ENCODE measurements around the gene CLMP.
"Not testable (repeated sequence)": the region's sequence is repeated elsewhere in the genome, so short reads cannot be mapped to it uniquely, and the experiment has no call there.

Gene CLMP

DNA sequence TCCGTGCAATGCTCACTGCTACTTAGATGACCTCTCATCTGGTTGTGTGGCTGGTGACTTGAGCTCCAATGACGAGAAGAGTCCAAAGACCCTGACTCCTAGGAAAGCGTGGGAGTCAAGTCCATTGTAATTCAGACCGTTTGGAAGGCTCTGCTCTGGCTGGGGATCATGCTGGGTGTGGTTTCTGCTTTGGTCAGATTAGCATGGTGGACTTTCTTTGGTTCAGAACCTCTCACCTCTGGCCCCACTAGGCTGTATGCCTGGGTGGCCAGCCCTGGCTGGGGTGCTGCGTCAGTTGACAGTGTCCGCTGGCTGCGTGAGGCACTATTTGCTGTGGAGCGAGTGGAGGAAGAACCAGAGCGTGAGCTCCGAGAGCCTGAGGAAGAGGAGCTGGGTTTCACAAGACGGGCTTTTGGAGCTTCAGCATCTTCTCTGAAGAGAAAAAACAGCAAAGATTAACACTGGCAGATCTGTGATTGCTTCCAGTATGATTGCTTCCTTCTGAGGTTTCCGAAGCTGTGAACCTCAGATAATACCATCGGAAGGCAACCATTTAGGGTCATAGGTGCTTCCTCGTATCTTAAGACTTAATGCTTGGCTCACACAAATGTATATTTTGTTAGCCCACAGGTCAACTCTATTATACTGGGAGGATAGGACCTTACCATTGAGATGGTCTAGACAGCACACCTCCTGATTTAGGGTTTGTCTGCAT lies 121.5 kb downstream of the CLMP start:
- DNase-seq: no peak

DNA sequence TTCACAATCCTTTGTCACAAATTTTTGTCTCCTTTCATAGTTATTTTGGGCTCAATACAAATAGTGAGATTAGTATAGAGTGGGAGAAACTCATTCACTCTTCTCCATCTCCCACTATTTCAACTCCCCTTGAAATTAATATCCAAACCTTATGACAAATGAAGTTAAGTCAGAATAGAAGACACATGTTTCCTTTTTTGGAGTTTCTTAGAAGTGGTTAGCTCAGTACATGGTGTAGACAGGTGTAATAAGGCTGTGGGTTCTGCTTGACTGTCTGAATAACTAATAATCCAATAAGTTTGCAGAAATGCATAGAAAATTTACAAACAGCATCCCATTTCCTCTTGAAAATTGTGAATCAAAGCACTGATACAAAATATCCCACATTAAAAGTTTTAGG lies 122.3 kb downstream of the CLMP start:
- DNase-seq: no peak

DNA sequence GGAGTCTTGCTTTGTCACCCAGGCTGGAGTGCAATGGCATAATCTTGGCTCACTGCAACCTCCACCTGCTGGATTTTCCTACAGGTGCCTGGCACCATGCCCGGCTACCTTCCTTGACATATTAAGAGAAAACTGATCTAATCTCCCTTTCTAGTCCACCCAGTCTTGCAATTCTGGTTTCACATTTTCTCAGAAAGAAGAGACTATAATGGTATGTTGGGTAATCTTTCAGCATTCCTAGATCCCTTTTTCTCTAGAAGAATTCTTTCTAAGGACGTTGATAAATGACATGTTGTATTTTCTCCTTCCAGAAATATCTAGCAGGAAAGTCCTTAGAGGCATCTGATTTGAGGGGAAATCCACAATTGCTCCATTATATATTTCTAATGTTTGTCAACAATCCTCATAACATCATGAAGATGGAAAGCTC lies 122.7 kb downstream of the CLMP start:
- no peak for DNase-seq

- no peak for DNase-seq
These were observed 124.9 kb downstream of the CLMP start for GRCh38 chr11:123069908-123070821.

DNA sequence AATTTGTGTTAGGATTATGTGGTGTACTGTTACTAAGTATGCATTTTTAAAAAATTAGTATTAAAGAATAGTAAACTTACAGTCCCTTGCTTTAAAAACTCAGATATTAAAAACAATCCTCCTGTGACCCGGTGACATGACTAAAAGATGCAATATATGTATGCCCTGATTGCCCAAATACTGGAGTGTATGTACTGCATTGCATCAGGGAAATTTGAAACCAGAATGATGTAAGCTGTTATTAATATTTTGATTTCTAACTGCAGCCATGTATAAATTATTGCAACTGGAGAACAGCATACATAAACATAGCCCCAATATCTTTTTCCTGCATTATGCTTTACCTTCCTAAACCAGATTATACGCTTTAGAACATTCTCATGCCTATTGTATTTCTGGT lies 129.4 kb downstream of the CLMP start:
- no peak for DNase-seq

DNA sequence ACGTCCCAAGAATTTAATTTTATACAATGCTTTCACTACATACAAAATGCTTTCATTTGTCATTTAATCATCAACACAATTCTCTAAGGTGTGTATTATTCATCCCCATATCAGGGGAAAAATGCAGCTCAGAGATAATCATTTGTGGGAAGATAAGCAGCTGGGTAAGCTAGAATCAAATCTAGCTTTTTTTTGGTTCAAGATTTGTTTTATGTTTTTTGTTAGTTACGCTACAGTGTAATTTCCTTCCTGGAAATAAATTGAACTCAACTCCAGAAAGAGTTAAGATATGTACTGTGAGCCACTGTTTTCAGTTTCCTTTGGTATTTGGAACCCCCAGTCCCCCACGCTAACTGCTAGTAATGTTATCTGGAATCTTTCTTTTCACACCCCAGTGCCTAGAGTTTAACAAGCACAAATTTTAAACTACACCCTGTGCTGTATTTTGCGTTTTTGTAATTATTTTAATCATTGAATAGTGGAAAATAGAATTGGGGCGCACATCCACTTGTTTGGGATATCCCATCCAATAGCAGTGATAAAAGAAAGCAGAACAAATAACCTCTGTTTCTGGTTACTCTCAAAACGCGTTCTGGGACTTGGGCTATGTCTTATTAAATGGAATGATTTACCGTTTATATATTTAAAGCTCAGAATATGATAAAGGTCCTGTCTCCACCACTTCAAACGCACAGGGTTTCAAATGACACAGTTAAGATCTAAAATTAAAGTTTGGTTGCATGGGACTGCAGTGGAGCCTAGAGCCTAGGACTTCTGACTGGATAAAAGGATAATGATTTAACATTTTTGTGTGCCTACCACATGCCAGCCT lies 131.0 kb downstream of the CLMP start:
- no peak for DNase-seq

DNA sequence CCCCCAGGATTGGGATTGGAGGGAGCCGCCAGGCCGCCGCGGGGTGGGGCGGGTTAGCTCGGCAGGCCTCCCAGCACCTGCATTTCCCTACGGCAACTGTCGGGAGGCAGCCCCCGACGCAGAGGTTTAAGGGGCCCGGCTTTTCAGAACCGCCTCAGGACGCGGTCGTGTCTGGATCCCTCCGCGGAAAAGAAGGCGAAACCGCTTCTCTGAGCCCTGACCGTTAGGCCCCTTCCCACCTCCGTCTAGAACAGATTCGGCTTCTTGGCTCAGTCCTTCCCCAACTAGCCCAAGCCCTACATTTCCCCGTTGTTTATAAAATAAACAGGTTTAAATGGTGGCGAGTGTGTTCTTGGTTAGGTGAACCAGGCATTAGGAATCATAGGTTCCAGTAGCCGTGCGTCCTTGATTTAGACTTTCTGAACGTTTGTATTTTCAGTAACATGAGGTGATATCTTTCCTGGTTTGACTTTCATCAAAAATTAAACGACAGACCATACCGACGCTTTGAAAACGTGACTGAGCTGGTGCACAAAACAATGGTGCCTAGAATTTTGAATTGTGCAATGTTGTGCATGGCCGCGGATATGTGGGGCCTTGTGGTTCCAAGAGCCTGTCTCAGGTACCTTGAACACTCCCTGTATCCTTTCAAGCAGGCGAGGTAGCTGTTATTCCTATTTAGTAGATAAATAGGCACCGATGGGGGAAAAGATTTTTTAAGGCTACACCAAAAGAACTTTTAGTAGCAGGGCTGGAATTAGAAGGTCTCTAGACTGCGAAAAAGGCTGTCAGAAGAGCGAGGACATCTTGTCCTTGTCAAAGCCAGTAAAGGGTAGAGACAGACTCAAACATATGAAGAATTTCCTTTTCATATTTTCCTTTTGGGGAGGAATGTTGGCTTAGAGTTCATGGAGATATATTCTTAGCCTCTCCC lies 131.9 kb downstream of the CLMP start:
- peak; percentile 49 for DNase-seq

- peak; percentile 98 for DNase-seq
These were observed 132.7 kb downstream of the CLMP start for GRCh38 chr11:123062158-123062891.

- DNase-seq: peak; percentile 31
These were observed 133.5 kb downstream of the CLMP start, which contains the start of gene HSPA8 for GRCh38 chr11:123061403-123062157. Gene HSPA8 (minus strand): TSS chr11:123062136. CDS start chr11:123061324, 812 bp downstream.

DNA sequence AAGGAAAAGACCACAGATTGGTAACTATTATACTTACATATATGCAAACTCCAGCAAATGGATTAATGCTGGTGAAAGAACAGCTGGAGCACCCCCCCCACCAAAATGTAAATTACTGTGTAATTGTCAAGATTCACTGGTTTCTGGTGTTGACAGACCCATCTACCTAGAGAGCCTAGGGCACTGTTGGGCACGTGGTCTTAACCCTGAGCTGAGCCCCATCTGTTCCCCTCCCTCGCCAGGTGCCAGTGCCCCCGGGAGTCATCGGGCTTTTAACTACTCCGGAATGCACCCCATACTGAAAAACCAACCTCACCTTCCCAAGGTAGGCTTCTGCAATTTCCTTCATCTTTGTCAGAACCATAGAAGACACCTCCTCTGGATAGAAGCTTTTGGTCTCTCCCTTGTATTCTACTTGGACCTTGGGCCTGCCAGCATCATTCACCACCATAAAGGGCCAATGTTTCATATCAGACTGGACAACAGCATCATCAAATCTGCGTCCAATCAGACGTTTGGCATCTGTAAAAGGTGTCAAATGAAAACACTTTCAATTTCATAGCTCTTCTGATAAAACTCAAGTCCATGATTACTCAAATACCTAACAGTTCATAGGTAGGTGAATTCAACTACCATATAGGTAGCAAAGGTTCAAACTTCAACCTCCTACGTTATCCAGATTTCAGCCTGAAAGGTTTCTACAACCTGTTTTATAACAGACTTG lies 134.6 kb downstream of the CLMP start:
- DNase-seq: no peak

GRCh38 chr11:123059041-123059920 lies 135.8 kb downstream of the CLMP start:
- not testable (repeated sequence) for DNase-seq

DNA sequence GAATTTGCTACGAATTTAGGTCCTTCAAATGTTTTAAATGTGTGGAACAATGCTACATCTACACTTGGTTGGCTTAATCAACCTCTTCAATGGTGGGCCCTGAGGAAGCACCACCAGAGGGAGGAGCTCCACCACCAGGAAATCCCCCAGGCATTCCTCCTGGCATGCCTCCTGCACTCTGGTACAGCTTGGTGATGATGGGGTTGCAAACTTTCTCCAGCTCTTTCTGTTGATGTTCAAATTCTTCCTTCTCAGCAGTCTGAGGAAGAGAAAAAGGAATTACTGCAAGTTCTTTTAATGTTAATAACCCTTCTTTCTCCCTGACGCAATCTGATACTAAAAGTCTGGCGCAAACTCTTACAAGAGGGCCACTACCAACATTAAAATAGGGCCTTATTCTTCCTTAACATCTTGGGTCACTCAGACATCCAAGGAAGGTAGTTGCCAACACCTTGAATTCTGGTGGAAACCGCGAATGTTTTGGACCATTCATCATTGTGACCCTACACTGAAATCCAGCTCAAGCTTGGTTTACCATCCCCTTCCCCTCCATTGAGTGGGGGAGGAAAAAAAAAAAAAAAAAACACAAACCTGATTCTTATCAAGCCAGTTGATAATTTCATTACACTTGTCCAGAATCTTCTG lies 137.3 kb downstream of the CLMP start:
- no peak for DNase-seq

- no peak for DNase-seq
These were observed 138.1 kb downstream of the CLMP start for GRCh38 chr11:123056835-123057491.

DNA sequence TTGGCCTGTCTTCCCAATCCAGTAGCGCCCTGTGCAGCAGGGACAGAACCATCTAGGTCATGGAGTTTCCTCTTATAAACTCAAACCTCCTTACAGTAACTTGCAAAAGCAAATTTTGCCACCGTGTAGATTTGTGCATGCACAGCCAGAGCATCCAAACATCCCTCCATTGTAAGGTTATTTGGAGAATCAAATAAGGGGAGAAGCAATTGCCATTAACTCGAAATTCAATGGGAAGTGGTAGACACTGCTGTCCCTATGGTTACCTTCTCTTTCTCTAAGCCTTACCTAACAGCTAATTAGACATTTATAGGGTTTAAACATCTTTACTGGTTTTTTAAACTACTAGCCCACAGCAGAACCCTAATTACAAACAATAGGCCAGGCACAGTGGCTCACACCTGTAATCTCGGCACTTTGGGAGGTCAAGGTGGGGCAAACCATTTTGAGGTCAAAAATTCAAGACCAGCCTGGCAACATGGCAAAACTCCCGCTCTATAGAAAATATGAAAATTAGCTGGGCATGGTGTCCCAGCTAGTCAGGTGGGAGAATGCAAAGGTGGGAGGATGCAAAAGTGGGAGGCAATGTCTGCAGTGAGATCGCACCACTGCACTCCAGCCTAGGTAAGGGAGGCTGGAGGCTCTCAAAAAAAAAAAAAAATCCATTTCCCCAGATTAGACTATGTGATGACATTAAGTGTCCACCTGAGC lies 139.7 kb downstream of the CLMP start:
- DNase-seq: no peak

- DNase-seq: no peak
These were observed 140.6 kb downstream of the CLMP start for GRCh38 chr11:123054301-123055065.

All from activated gamma-delta T cell (primary cell).